Duodenal mucosa (tissue), 2 donors: ENCODE measurements around the gene ITGB2.

Experiments used
- H3K27ac ChIP-seq: one replicate; pipeline ENCODE4 v1.7.0; 2013; ENCODE audit warnings: low read depth, low read length
- H3K27me3 ChIP-seq, 2 donors: one replicate each; pipeline ENCODE4 v1.7.0; 2013; ENCODE audit warnings: low read length in 2 of 2, control low read depth in 1 of 2; ENCODE audit not compliant: insufficient read depth in 2 of 2, control insufficient read depth in 1 of 2
- H3K36me3 ChIP-seq, 2 donors: one replicate each; pipeline ENCODE4 v1.7.0; 2013; ENCODE audit warnings: low read length in 2 of 2, control low read depth in 1 of 2; ENCODE audit not compliant: insufficient read depth in 2 of 2, control insufficient read depth in 1 of 2
- H3K4me1 ChIP-seq, 2 donors: one replicate each; pipeline ENCODE4 v1.7.0; 2013; ENCODE audit warnings: low read length in 2 of 2, control low read depth in 1 of 2; ENCODE audit not compliant: insufficient read depth in 2 of 2, control insufficient read depth in 1 of 2
- H3K4me3 ChIP-seq, 2 donors: one replicate each; pipeline ENCODE4 v1.7.0; 2013; ENCODE audit warnings: low read length in 2 of 2, low read depth in 1 of 2
- H3K9ac ChIP-seq, 2 donors: one replicate each; pipeline ENCODE4 v1.7.0; 2013; ENCODE audit warnings: low read length in 2 of 2, low read depth in 1 of 2
- H3K9me3 ChIP-seq, 2 donors: one replicate each; pipeline ENCODE4 v1.7.0; 2013; ENCODE audit warnings: low read length in 2 of 2, control low read depth in 1 of 2; ENCODE audit not compliant: control insufficient read depth in 1 of 2

ITGB2 gene

GRCh38 chr21:44909719-44910118, 11.0 kb downstream of the ITGB2 start:
- Histone ChIP-seq H3K9me3 (no peaks in the 10 kb centered on the region), H3K27ac (no peak overlapping the region)

GRCh38 chr21:44908908-44909307, 11.8 kb downstream of the ITGB2 start:
- no peaks in the 10 kb centered on the region for H3K27me3 ChIP-seq
- H3K9me3 ChIP-seq, result no peaks in the 10 kb centered on the region
- no peaks in the 10 kb centered on the region for H3K36me3 ChIP-seq
- H3K27ac ChIP-seq, result no peak overlapping the region
- no peak overlapping the region for H3K4me3 ChIP-seq
- H3K4me1 ChIP-seq, result peaks cover 38% of the 10 kb centered on the region in 2 donors
- no peak overlapping the region for H3K9ac ChIP-seq

More at GRCh38 chr21:44909719-44910118, 11.0 kb downstream of the ITGB2 start:
- no peak overlapping the region for H3K9ac ChIP-seq
- no peak overlapping the region for H3K4me3 ChIP-seq
- peaks cover 38 to 40% of the 10 kb centered on the region in 2 donors for H3K4me1 ChIP-seq
- no peaks in the 10 kb centered on the region for H3K36me3 ChIP-seq
- H3K27me3 ChIP-seq, result no peaks in the 10 kb centered on the region

GRCh38 chr21:44907966-44908895, 12.5 kb downstream of the ITGB2 start:
- no peaks in the 10 kb centered on the region for H3K36me3 ChIP-seq
- H3K9ac ChIP-seq, result no peak overlapping the region
- no peak overlapping the region for H3K4me3 ChIP-seq
- no peaks in the 10 kb centered on the region for H3K9me3 ChIP-seq
- no peaks in the 10 kb centered on the region for H3K27me3 ChIP-seq
- peaks cover 31% of the 10 kb centered on the region in 2 donors for H3K4me1 ChIP-seq
- H3K27ac ChIP-seq, result no peak overlapping the region

DNA sequence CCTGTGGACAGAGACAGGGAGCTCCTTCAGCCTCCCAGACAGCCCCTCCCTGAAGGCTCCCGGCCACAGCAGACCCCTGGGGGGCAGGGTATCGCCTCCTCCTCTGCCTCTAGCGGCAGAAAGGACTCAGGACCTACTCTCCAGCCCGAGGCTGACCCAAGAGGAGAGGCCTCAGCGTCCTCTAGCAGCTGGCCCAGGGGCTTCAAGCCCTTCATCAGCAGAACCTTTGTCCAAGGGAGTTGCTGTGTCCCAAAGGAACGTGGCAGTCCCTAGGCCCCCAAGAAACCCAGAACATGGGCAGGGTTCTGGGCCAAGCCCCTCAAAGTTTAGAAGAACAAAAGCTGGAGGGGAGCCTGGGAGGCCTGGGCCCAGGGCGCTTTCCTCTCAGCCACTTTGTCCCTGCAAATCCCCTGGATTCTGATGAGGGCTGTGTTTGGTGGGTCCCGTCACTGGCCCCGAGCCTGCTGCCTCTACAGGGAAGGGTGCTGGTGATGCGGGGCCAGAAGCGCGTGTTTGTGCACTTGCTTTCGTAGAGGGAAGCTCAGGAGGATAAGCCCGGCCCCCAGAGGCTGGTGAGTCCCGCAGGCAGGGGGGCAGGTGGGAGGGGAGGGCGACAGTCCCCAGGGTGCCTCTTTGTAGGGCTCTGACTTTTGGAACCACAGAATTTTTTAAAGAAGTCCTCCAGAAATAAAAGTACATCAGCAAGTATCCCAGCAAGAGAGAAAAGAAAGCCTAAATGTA, 13.3 kb downstream of the ITGB2 start:
- H3K27ac ChIP-seq, result no peak overlapping the region

GRCh38 chr21:44905728-44906090, 15.0 kb downstream of the ITGB2 start:
- Histone ChIP-seq H3K4me3 (no peak overlapping the region), H3K36me3 (peaks cover 6 to 20% of the 10 kb centered on the region in 2 donors), H3K4me1 (peaks cover 9% of the 10 kb centered on the region in 2 donors)

More for the DNA sequence above, 13.3 kb downstream of the ITGB2 start:
- Histone ChIP-seq H3K27me3 (no peaks in the 10 kb centered on the region), H3K4me3 (no peak overlapping the region), H3K9ac (no peak overlapping the region), H3K36me3 (peaks cover 0 to 5% of the 10 kb centered on the region in 2 donors), H3K9me3 (no peaks in the 10 kb centered on the region), H3K4me1 (peaks cover 24 to 25% of the 10 kb centered on the region in 2 donors)

GRCh38 chr21:44905016-44905727, 15.5 kb downstream of the ITGB2 start:
- Histone ChIP-seq H3K4me1 (peaks cover 3 to 5% of the 10 kb centered on the region in 2 donors), H3K9me3 (no peaks in the 10 kb centered on the region), H3K27me3 (no peaks in the 10 kb centered on the region), H3K4me3 (no peak overlapping the region), H3K9ac (no peak overlapping the region), H3K27ac (no peak overlapping the region), H3K36me3 (peaks cover 6 to 21% of the 10 kb centered on the region in 2 donors)

More at GRCh38 chr21:44905728-44906090, 15.0 kb downstream of the ITGB2 start:
- no peak overlapping the region for H3K9ac ChIP-seq
- H3K9me3 ChIP-seq, result no peaks in the 10 kb centered on the region
- no peak overlapping the region for H3K27ac ChIP-seq
- H3K27me3 ChIP-seq, result no peaks in the 10 kb centered on the region

DNA sequence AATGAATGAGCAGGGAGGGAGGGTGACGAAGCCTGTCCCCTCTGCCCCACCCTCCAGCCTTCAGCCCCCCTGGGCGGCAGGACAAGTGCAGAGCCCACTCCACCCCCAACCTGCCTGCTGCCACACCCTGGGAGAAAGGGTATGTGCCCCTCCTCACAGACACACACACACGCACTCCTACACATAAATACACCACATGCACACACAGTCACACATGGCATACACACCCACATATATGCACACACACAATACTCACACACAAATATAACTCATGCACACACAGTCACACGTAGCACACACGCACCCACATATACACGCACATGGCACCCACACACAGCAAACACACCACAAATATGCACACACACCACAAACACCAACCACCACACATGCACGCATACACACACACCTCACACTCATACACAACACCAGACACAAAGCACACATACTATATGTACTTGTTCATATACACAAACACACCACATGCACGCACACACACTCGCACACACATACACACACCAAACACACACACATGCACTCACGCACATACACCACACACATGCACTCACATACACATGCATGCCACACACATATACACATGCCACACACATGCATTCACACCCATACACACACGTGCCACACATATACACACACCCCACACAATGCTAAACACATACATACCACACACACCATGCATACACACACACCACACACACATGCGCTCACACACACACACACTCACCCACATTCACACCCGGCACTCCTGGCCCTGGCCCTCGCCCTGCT, 16.4 kb downstream of the ITGB2 start:
- peaks cover 0 to 5% of the 10 kb centered on the region in 2 donors for H3K4me1 ChIP-seq
- H3K9ac ChIP-seq, result no peak overlapping the region
- no peaks in the 10 kb centered on the region for H3K9me3 ChIP-seq
- H3K27me3 ChIP-seq, result no peaks in the 10 kb centered on the region
- H3K27ac ChIP-seq, result no peak overlapping the region
- H3K36me3 ChIP-seq, result peaks cover 6 to 21% of the 10 kb centered on the region in 2 donors
- no peak overlapping the region for H3K4me3 ChIP-seq

DNA sequence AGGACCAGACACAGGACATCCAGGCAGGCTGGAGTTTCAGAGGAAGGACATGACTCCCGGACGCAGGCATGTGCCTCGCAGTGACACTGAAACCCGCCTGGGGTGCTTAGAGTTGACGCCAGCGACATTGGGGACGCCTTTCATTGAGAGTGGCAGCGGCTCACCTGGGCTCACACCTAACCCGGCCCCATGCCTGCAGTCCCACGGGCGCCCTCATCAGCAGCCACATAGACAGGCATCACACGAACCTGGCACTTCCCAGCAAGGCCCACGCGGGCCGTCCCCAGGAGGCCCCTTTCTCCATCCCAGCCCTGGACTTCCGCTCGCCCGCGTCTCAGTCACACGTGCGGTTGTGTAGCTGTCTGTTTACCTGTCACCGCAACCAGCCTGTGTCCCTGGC, 17.0 kb downstream of the ITGB2 start:
- Histone ChIP-seq H3K4me3 (no peak overlapping the region), H3K9me3 (no peaks in the 10 kb centered on the region), H3K36me3 (peaks cover 6 to 24% of the 10 kb centered on the region in 2 donors), H3K4me1 (peaks cover under 1 to 4% of the 10 kb centered on the region in 2 donors), H3K9ac (no peak overlapping the region), H3K27me3 (peaks cover 0 to 6% of the 10 kb centered on the region in 2 donors), H3K27ac (no peak overlapping the region)

GRCh38 chr21:44903050-44903685, 17.5 kb downstream of the ITGB2 start:
- H3K27ac ChIP-seq, result no peak overlapping the region
- H3K36me3 ChIP-seq, result peaks cover 6 to 28% of the 10 kb centered on the region in 2 donors
- H3K4me3 ChIP-seq, result no peak overlapping the region
- no peaks in the 10 kb centered on the region for H3K9me3 ChIP-seq
- H3K27me3 ChIP-seq, result peaks cover 0 to 6% of the 10 kb centered on the region in 2 donors
- no peak overlapping the region for H3K9ac ChIP-seq
- peaks cover under 1 to 9% of the 10 kb centered on the region in 2 donors for H3K4me1 ChIP-seq
